CD4-positive, CD25-positive, alpha-beta regulatory T cell (primary cell): ENCODE results near the gene CTLA4. TPM values are rescaled to one million over a fixed set of nuclear protein-coding genes. Genes with fewer than 3 reads are reported as not detected.
A peak's percentile ranks its signal among the peaks of the same experiment; 100 is the strongest.

Experiments used
- ATAC-seq, 2 donors: fragments of 150-1000 bp; cut with Tn5 transposase; one replicate each; pipeline ENCODE4 v1.10.0; 2021; ENCODE audit warnings: low read depth in 2 of 2, moderate number of reproducible peaks in 2 of 2, moderate library complexity in 1 of 2
- DNase-seq, 3 donors: peaks; one replicate each; pipeline versions ENCODE4 v3.0.0 to v3.0.0-alpha.2; 2012 to 2022; ENCODE audit warnings: mixed read lengths in 1 of 3
- H3K27ac ChIP-seq: one replicate; pipeline ENCODE4 v1.7.0; 2013; ENCODE audit warnings: mild to moderate bottlenecking, low read length; ENCODE audit not compliant: insufficient read depth, poor library complexity, severe bottlenecking
- H3K27me3 ChIP-seq: one replicate; pipeline ENCODE4 v1.7.0; 2013; ENCODE audit warnings: low read length; ENCODE audit not compliant: control insufficient read depth, insufficient read depth
- H3K36me3 ChIP-seq: one replicate; pipeline ENCODE4 v1.7.0; 2013; ENCODE audit warnings: mild to moderate bottlenecking, low read length, moderate library complexity; ENCODE audit not compliant: control insufficient read depth, insufficient read depth
- H3K4me1 ChIP-seq: 2 replicates; pipeline ENCODE4 v1.7.0; 2013; ENCODE audit warnings: mild to moderate bottlenecking, low read length; ENCODE audit not compliant: insufficient read depth, control insufficient read depth, poor library complexity, severe bottlenecking
- H3K4me3 ChIP-seq: one replicate; pipeline ENCODE4 v1.7.0; 2013; ENCODE audit warnings: low read depth, mild to moderate bottlenecking, low read length, moderate library complexity
- H3K9me3 ChIP-seq, 2 experiments: 1 replicate in 1 of 2; 2 replicates in 1 of 2; pipeline ENCODE4 v1.7.0; 2013; ENCODE audit warnings: low read length in 2 of 2, mild to moderate bottlenecking in 1 of 2, moderate library complexity in 1 of 2; ENCODE audit not compliant: control insufficient read depth in 2 of 2
- H3K27ac Mint-ChIP-seq, 3 donors: one replicate each; pipeline ENCODE4 v1.8.0; 2020 to 2022; ENCODE audit warnings: mild to moderate bottlenecking in 3 of 3, mixed read lengths in 3 of 3, moderate library complexity in 2 of 3
- H3K27me3 Mint-ChIP-seq: one replicate; pipeline ENCODE4 v1.8.0; 2022; ENCODE audit warnings: mild to moderate bottlenecking, mixed read lengths
- H3K36me3 Mint-ChIP-seq: one replicate; pipeline ENCODE4 v1.8.0; 2020; ENCODE audit warnings: mixed read lengths
- H3K4me1 Mint-ChIP-seq, 4 donors: one replicate each; pipeline ENCODE4 v1.8.0; 2020 to 2022; ENCODE audit warnings: mixed read lengths in 4 of 4, mild to moderate bottlenecking in 1 of 4
- H3K4me3 Mint-ChIP-seq, 4 donors: one replicate each; pipeline ENCODE4 v1.8.0; 2020 to 2022; ENCODE audit warnings: mild to moderate bottlenecking in 4 of 4, mixed read lengths in 4 of 4, moderate library complexity in 3 of 4
- H3K9me3 Mint-ChIP-seq, 7 donors: one replicate each; pipeline ENCODE4 v1.8.0; 2020 to 2022; ENCODE audit warnings: mixed read lengths in 7 of 7, mild to moderate bottlenecking in 3 of 7, moderate library complexity in 2 of 7
- polyA plus RNA-seq, 4 donors: library from polyadenylated mRNA; unstranded; fragments of 300-500 nt; fragmentation: Illumina TruSeq; gene quantifications; one replicate each; pipeline ENCODE4 v1.2.3, GENCODE V29; 2021
- total RNA-seq: library from RNA; stranded (reverse); gene quantifications from one replicate; pipeline ENCODE4 v1.2.3, GENCODE V29; 2022

The CTLA4 gene
- total and polyA plus RNA-seq, 5 donors from 2014 or later: 52.1 to 459 (median 56.9) TPM

DNA sequence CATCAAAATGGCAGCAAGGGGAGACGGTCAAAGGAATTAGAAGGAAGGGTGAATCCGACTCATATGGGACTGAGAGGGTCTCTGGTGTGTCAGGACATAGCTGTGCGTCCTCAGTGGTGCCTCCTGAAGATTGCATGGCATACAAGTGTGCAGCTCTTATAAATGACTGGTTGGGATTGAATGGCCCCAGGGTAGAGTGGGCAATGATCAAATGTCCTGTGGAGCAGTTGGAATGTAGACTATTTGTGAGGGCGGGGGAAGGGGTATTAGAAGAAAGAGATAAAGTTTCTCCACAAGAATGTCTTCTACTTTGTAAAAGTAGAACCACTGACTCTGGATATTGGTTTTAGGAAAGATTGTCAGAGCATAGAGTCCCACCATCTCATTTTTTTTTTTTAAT is 24.6 kb downstream of the CTLA4 start:
- H3K4me1 Mint-ChIP-seq: peaks cover 38 to 61% (median 53%) of the 10 kb centered on the region in 4 donors
- no peaks in the 10 kb centered on the region for H3K27me3 ChIP-seq
- peaks cover 28% of the 10 kb centered on the region for H3K4me1 ChIP-seq
- no peaks in the 10 kb centered on the region for H3K36me3 Mint-ChIP-seq
- no peak overlapping the region for H3K27ac ChIP-seq
- no peak overlapping the region for H3K4me3 Mint-ChIP-seq
- no peak for ATAC-seq
- DNase-seq: no peak
- H3K9me3 Mint-ChIP-seq: peaks cover 0 to 5% (median 0%) of the 10 kb centered on the region in 7 donors
- H3K27ac Mint-ChIP-seq: peak overlapping the region in 1 of 3 donors; percentile 42
- H3K4me3 ChIP-seq: no peak overlapping the region
- no peaks in the 10 kb centered on the region for H3K9me3 ChIP-seq
- no peaks in the 10 kb centered on the region for H3K27me3 Mint-ChIP-seq
- H3K36me3 ChIP-seq: no peaks in the 10 kb centered on the region

DNA sequence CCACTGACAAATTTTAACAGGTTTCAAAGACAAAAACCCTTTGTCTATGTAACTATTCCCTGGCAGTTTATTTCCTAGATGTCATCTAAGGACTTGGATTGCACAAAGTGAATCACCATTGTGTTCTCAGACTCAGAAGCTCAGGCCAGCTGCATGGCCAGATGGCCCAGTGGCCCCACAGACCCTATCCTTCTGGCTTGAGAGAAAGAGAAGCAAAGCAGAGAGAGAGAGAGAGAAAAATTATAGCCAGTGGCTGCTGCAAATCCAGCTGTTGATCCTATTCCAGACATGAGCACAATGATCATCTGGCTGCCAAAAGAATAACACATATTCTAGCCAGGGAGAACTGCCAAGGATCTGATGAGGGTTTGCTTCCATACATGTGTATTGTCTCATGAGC is 25.8 kb downstream of the CTLA4 start:
- Mint-ChIP-seq H3K9me3 (peaks cover 0 to 5% (median 0%) of the 10 kb centered on the region in 7 donors), H3K4me3 (no peak overlapping the region), H3K27ac (no peak overlapping the region), H3K36me3 (no peaks in the 10 kb centered on the region), H3K4me1 (peaks cover 34 to 61% (median 57%) of the 10 kb centered on the region in 4 donors), H3K27me3 (no peaks in the 10 kb centered on the region)
- Histone ChIP-seq H3K9me3 (no peaks in the 10 kb centered on the region), H3K36me3 (no peaks in the 10 kb centered on the region), H3K4me3 (no peak overlapping the region), H3K27ac (no peak overlapping the region), H3K27me3 (no peaks in the 10 kb centered on the region), H3K4me1 (peaks cover 36% of the 10 kb centered on the region)
- ATAC-seq: no peak
- no peak for DNase-seq

DNA sequence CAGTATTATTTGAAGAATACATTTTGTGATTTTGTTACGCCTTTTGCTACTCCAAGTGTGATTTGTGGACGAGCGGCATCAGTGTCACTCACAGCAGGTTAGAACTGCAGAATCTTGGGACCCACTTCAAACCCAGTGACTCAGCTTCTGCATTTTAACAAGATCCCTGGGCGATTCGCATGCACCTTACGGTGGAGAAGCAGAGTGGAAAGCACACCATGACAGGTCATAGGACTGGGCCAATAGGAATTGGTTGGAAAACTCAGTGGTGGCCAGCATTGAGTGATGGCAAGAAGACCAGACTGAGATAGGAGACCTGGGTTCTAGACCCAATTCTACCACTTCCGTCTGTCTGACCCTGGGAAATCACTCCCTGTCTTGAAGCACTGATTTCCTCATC is 26.3 kb downstream of the CTLA4 start:
- Histone ChIP-seq H3K4me1 (peaks cover 39% of the 10 kb centered on the region), H3K9me3 (no peaks in the 10 kb centered on the region), H3K27me3 (no peaks in the 10 kb centered on the region), H3K4me3 (no peak overlapping the region), H3K27ac (peak overlapping the region; percentile 31), H3K36me3 (no peaks in the 10 kb centered on the region)
- Mint-ChIP-seq H3K27ac (peak overlapping the region; percentile 3 to 45 (median 6)), H3K4me1 (peaks cover 36 to 64% (median 58%) of the 10 kb centered on the region in 4 donors), H3K9me3 (peaks cover 0 to 5% (median 0%) of the 10 kb centered on the region in 7 donors), H3K27me3 (peaks cover 2% of the 10 kb centered on the region), H3K4me3 (no peak overlapping the region), H3K36me3 (no peaks in the 10 kb centered on the region)
- ATAC-seq: no peak
- no peak for DNase-seq

DNA sequence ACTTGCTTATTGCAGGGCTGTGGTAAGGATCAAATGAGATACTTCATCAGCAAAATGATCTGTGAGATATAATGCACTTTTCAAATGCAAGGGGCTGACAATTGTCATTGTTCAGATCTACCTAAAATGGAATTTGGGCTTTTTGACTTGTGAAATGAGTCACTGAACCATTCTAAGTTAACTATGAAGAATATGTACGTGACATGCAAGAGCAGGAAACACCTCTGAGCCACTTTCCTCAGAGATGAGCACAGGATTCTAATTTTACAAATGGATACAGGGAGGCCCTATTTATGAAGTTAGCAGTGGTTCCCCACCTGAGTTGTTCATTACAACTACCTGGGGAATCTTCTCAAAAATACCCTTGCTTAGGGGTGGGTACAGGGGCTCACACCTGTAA is 26.7 kb downstream of the CTLA4 start:
- peaks cover 39 to 66% (median 57%) of the 10 kb centered on the region in 4 donors for H3K4me1 Mint-ChIP-seq
- H3K27me3 ChIP-seq: no peaks in the 10 kb centered on the region
- DNase-seq: peak in 1 of 3 donors; percentile 67
- no peak overlapping the region for H3K4me3 ChIP-seq
- peak overlapping the region; percentile 31 for H3K27ac ChIP-seq
- H3K36me3 Mint-ChIP-seq: no peaks in the 10 kb centered on the region
- ATAC-seq: peak; percentile 42 to 50
- H3K4me1 ChIP-seq: peaks cover 39% of the 10 kb centered on the region
- no peaks in the 10 kb centered on the region for H3K9me3 ChIP-seq
- H3K9me3 Mint-ChIP-seq: peaks cover 0 to 5% (median 0%) of the 10 kb centered on the region in 7 donors
- H3K4me3 Mint-ChIP-seq: peak overlapping the region in 2 of 4 donors; percentile 6 to 10
- H3K36me3 ChIP-seq: no peaks in the 10 kb centered on the region
- peaks cover 6% of the 10 kb centered on the region for H3K27me3 Mint-ChIP-seq
- H3K27ac Mint-ChIP-seq: peak overlapping the region; percentile 3 to 45 (median 6)

DNA sequence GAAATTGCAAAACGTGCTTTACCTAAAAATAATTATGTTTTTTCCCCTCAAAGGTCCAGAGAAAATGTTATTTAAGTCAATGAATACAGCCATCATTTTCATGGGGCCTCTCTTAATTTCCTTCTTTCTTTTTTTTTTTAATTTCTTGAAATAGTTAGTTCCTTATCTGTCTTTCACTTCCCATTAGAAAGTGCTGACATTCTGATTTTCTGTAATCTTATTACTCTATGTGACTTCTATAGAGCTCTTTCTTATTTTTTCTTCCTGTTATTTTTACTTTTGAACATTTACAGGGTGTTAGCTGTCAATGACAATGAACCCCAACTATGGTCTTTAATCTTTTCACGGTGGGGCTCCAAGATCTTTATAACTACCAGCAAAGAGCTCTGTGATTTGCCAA is 30.0 kb downstream of the CTLA4 start:
- Histone ChIP-seq H3K4me1 (peaks cover 35% of the 10 kb centered on the region), H3K27ac (peak overlapping the region; percentile 24), H3K27me3 (no peaks in the 10 kb centered on the region), H3K4me3 (peak overlapping the region; percentile 28), H3K36me3 (no peaks in the 10 kb centered on the region), H3K9me3 (peaks cover 13 to 14% of the 10 kb centered on the region in 2 experiments)
- ATAC-seq (no peak), DNase-seq (no peak)
- Mint-ChIP-seq H3K9me3 (peaks cover 3 to 16% (median 8%) of the 10 kb centered on the region in 7 donors), H3K4me1 (peaks cover 32 to 62% (median 44%) of the 10 kb centered on the region in 4 donors), H3K27me3 (peaks cover 6% of the 10 kb centered on the region), H3K36me3 (peaks cover 5% of the 10 kb centered on the region), H3K27ac (peak overlapping the region; percentile 39 to 71 (median 57)), H3K4me3 (peak overlapping the region in 3 of 4 donors; percentile 39 to 48 (median 47))

DNA sequence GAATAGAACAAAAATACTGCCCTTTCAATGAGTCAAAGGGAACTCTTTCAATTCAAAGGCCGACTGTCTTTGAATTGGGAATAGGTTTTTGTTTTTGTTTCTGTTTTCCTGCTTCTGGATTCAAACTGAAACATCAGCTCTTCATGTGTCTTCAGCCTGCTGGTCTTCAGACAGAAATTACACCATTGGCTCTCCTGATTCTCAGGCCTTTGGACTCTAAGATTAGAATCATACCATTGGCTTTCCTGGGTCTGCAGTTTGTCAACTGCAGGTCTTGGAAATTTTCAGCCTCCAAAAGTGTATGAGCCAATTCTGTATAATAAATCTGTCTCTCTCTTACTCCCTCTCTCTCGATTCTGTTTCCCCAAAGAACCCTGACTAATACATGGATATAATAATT is 31.1 kb downstream of the CTLA4 start:
- H3K4me1 Mint-ChIP-seq: peaks cover 32 to 62% (median 41%) of the 10 kb centered on the region in 4 donors
- H3K9me3 ChIP-seq: peaks cover 14 to 20% of the 10 kb centered on the region in 2 experiments
- peak overlapping the region; percentile 40 to 81 (median 55) for H3K27ac Mint-ChIP-seq
- H3K4me1 ChIP-seq: peaks cover 35% of the 10 kb centered on the region
- no peak for DNase-seq
- no peak for ATAC-seq
- H3K27me3 Mint-ChIP-seq: peaks cover 6% of the 10 kb centered on the region
- no peak overlapping the region for H3K4me3 Mint-ChIP-seq
- no peak overlapping the region for H3K27ac ChIP-seq
- H3K36me3 ChIP-seq: no peaks in the 10 kb centered on the region
- no peak overlapping the region for H3K4me3 ChIP-seq
- H3K36me3 Mint-ChIP-seq: peaks cover 5% of the 10 kb centered on the region
- no peaks in the 10 kb centered on the region for H3K27me3 ChIP-seq
- peaks cover 3 to 19% (median 9%) of the 10 kb centered on the region in 7 donors for H3K9me3 Mint-ChIP-seq

DNA sequence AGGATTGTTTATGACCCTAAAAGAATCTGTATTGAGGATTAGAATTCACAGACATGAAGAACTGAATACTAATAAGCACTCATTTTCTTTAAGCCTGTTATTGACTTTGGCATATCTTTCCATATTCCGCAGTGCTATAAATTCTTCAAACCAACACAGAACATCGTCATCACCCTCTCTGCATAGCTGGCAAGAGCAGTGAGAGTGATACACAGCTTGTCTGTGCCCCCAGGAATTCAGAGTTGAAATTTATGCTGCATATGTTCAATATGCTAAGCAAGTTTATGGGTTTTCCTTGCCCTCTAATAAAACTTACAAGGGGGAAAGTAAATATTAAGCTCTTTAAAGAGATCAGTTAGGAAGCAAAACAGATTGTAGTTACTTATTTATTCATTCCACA is 32.7 kb downstream of the CTLA4 start:
- peaks cover 6% of the 10 kb centered on the region for H3K27me3 Mint-ChIP-seq
- peaks cover 27 to 49% (median 34%) of the 10 kb centered on the region in 4 donors for H3K4me1 Mint-ChIP-seq
- ATAC-seq: no peak

DNA sequence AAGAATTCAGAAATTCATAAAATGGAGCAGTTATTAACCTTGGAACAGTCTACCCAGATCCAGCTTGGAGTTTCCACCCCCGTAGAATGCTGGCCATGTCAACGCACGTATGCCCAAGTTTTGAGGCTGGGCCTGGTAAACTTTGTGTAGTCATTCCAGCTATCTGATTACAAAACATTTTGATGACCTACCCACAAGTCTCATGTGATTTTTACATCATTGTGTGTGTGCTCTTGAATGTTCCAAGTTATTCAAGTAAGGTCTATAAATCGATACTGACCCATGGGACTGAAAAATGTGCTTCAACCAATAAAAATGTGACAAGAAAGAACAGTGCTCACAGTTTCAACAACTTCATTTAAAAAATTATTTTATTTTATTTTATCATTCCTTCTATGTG is 36.5 kb downstream of the CTLA4 start:
- no peak overlapping the region for H3K4me3 ChIP-seq
- Mint-ChIP-seq H3K4me3 (no peak overlapping the region), H3K36me3 (peaks cover 5% of the 10 kb centered on the region), H3K27ac (no peak overlapping the region), H3K4me1 (peaks cover 11 to 26% (median 17%) of the 10 kb centered on the region in 4 donors), H3K9me3 (peaks cover 3 to 19% (median 9%) of the 10 kb centered on the region in 7 donors), H3K27me3 (peaks cover 2% of the 10 kb centered on the region)
- ATAC-seq: no peak
- H3K27ac ChIP-seq: no peak overlapping the region
- no peak for DNase-seq
- peaks cover 14 to 20% of the 10 kb centered on the region in 2 experiments for H3K9me3 ChIP-seq
- H3K27me3 ChIP-seq: no peaks in the 10 kb centered on the region
- peaks cover 5% of the 10 kb centered on the region for H3K4me1 ChIP-seq
- H3K36me3 ChIP-seq: no peaks in the 10 kb centered on the region

More for the DNA sequence above, 32.7 kb downstream of the CTLA4 start:
- no peaks in the 10 kb centered on the region for H3K36me3 ChIP-seq
- H3K36me3 Mint-ChIP-seq: peaks cover 5% of the 10 kb centered on the region
- H3K4me3 ChIP-seq: no peak overlapping the region
- H3K27ac ChIP-seq: no peak overlapping the region
- peaks cover 14 to 20% of the 10 kb centered on the region in 2 experiments for H3K9me3 ChIP-seq
- H3K27me3 ChIP-seq: no peaks in the 10 kb centered on the region
- H3K9me3 Mint-ChIP-seq: peaks cover 3 to 19% (median 10%) of the 10 kb centered on the region in 7 donors
- H3K27ac Mint-ChIP-seq: no peak overlapping the region
- no peak for DNase-seq
- peaks cover 25% of the 10 kb centered on the region for H3K4me1 ChIP-seq
- H3K4me3 Mint-ChIP-seq: no peak overlapping the region
